ENCODE results near the gene KRT6B. TPM values are rescaled to one million over a fixed set of nuclear protein-coding genes. Genes with fewer than 3 reads are reported as not detected.
A peak's percentile ranks its signal among the peaks of the same experiment; 100 is the strongest.

Gene KRT6B
- total RNA-seq, 1 experiment from 2014 or later, result 7.7 TPM

DNA sequence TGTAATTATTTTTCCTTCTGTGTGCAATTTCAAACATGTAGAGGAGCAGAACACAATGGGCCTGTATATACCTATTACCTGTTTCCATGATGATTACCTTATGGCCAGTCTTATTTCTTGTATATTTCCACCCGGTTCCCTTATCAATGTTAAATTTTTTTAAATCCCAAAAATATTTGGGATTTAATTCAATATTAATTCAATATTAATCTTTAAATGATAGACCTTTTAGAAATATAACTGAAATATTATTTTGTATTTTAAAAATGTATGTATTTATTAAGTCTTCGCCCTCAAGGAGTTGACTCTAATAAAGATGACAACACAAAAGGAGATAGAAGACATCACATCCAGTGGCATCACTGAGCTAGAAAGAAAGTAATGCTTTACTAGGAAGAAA lies 22.3 kb upstream of the KRT6B start:
- ATAC-seq, result no peak
- Histone ChIP-seq H3F3A (ENCODE audit: low read length, unreplicated experiment) (no peaks in the 10 kb centered on the region), H3K36me3 (ENCODE audit: low read depth, low read length) (no peaks in the 10 kb centered on the region), H3K4me1 (ENCODE audit: insufficient read depth, low read length) (no peaks in the 10 kb centered on the region), H3K4me2 (ENCODE audit: low read length) (no peak overlapping the region), H3K79me2 (ENCODE audit: low read length) (no peaks in the 10 kb centered on the region), H3K9ac (ENCODE audit: low read length) (no peak overlapping the region), H2AFZ (ENCODE audit: low read length) (no peak overlapping the region), H3K27me3 (ENCODE audit: low read length) (no peaks in the 10 kb centered on the region), H3K4me3 (ENCODE audit: low read length) (no peak overlapping the region), H3K9me2 (replicated peaks; ENCODE audit: low read length) (no peaks in the 10 kb centered on the region), H3K9me3 (ENCODE audit: low read length) (no peaks in the 10 kb centered on the region), H4K20me1 (ENCODE audit: low read length) (no peaks in the 10 kb centered on the region), H3K27ac (ENCODE audit: low read length) (no peak overlapping the region)
- no TSS peak for BruUV-seq (replicated peaks)
- TF ChIP-seq, protein P1, sequence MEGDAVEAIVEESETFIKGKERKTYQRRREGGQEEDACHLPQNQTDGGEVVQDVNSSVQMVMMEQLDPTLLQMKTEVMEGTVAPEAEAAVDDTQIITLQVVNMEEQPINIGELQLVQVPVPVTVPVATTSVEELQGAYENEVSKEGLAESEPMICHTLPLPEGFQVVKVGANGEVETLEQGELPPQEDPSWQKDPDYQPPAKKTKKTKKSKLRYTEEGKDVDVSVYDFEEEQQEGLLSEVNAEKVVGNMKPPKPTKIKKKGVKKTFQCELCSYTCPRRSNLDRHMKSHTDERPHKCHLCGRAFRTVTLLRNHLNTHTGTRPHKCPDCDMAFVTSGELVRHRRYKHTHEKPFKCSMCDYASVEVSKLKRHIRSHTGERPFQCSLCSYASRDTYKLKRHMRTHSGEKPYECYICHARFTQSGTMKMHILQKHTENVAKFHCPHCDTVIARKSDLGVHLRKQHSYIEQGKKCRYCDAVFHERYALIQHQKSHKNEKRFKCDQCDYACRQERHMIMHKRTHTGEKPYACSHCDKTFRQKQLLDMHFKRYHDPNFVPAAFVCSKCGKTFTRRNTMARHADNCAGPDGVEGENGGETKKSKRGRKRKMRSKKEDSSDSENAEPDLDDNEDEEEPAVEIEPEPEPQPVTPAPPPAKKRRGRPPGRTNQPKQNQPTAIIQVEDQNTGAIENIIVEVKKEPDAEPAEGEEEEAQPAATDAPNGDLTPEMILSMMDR (conservative IDR thresholded peaks at IDR 0.05; ENCODE audit: low read depth, low read length), result no peak
- TF ChIP-seq EZH2phosphoT487 (IDR thresholded peaks at IDR 0.05; ENCODE audit: borderline replicate concordance, low read length) (no peak), EZH2 (IDR thresholded peaks at IDR 0.05; ENCODE audit: low read length, unreplicated experiment) (no peak)
- POLR2A ChIA-PET (ENCODE audit: unreplicated experiment), result no interaction called here
- intact Hi-C loops (cut with micrococcal nuclease), result no loop called here
- DNase-seq, result no peak
- CTCF ChIA-PET, result interaction anchor here (1.0 kb wide), 1 partner anchor 78 kb away, joined by 3 read pairs; no protein-coding TSS in a partner anchor

DNA sequence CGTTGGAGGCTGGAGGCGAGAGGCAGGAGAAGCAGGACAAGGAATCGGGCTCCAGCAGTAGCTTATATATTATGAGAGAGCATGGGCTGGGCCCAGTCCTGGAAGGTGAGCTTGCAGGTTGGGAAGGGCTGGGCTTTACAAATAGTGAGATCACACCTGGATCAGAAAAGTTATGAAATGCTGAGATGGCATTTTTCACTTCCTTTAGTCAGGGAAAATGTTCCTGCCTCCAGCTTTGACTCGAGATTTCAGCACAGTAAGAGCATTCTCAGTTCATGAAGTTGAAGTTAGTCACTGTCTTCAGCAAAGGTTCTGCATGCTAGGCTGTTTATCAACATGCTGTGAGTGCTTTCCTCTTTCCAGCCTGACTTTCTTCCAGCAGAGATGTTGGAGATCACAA lies 21.8 kb upstream of the KRT6B start, which contains the start of gene KRT6C:
Gene KRT6C, minus strand, starts transcription at position 38 of the 400 bp plus-strand sequence. CDS start 68 bp downstream, outside the sequence.
- ATAC-seq, result no peak

DNA sequence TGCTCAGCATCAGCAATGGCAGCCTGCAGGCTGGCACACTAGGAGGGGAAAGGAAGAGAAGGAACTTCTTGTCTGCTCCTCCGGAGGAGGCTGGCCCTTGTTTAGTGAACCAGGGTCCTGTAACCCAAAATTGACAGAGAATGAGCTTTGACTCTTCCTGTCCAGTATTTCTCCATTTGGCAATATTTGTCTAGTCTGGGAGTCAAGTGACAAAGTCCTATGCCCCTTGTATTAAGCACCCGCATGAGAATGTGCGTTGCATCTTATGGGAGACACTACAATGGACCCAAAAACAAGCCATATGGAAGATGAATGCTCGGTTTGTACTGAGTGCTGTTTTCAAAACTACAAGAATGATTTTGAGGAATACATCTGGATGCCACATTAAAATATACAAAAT lies 17.9 kb upstream of the KRT6B start:
- Histone ChIP-seq H3K4me3 (ENCODE audit: low read length) (no peak overlapping the region), H3K9me3 (ENCODE audit: low read length) (no peaks in the 10 kb centered on the region), H3K27ac (ENCODE audit: low read length) (no peak overlapping the region), H3K79me2 (ENCODE audit: low read length) (no peaks in the 10 kb centered on the region), H2AFZ (ENCODE audit: low read length) (no peak overlapping the region), H3F3A (ENCODE audit: low read length, unreplicated experiment) (no peaks in the 10 kb centered on the region), H3K4me2 (ENCODE audit: low read length) (no peak overlapping the region), H3K4me1 (ENCODE audit: insufficient read depth, low read length) (no peaks in the 10 kb centered on the region), H3K36me3 (ENCODE audit: low read depth, low read length) (no peaks in the 10 kb centered on the region), H3K9ac (ENCODE audit: low read length) (no peak overlapping the region), H4K20me1 (ENCODE audit: low read length) (no peaks in the 10 kb centered on the region), H3K9me2 (replicated peaks; ENCODE audit: low read length) (no peaks in the 10 kb centered on the region), H3K27me3 (ENCODE audit: low read length) (no peaks in the 10 kb centered on the region)
- BruUV-seq (replicated peaks), result no TSS peak
- ATAC-seq (no peak), DNase-seq (no peak)
- CTCF ChIA-PET, result no interaction called here
- POLR2A ChIA-PET (ENCODE audit: unreplicated experiment), result no interaction called here
- TF ChIP-seq, protein P1 (conservative IDR thresholded peaks at IDR 0.05; ENCODE audit: low read depth, low read length), result no peak
- TF ChIP-seq EZH2phosphoT487 (IDR thresholded peaks at IDR 0.05; ENCODE audit: borderline replicate concordance, low read length) (no peak), EZH2 (IDR thresholded peaks at IDR 0.05; ENCODE audit: low read length, unreplicated experiment) (no peak)
- intact Hi-C loops (cut with micrococcal nuclease), result no loop called here

More for the DNA sequence above, 21.8 kb upstream of the KRT6B start, which contains the start of gene KRT6C:
- H4K20me1 ChIP-seq (ENCODE audit: low read length), result no peaks in the 10 kb centered on the region
- intact Hi-C loops (cut with micrococcal nuclease), result no loop called here
- TF ChIP-seq EZH2phosphoT487 (IDR thresholded peaks at IDR 0.05; ENCODE audit: borderline replicate concordance, low read length) (no peak), EZH2 (IDR thresholded peaks at IDR 0.05; ENCODE audit: low read length, unreplicated experiment) (no peak)
- TF ChIP-seq, protein P1 (conservative IDR thresholded peaks at IDR 0.05; ENCODE audit: low read depth, low read length), result no peak
- ChIA-PET CTCF (interaction anchor here (1.0 kb wide), 1 partner anchor 78 kb away, joined by 3 read pairs; no protein-coding TSS in a partner anchor), POLR2A (ENCODE audit: unreplicated experiment) (no interaction called here)
- BruUV-seq (replicated peaks), result no TSS peak
- no peaks in the 10 kb centered on the region for H3K9me3 ChIP-seq (ENCODE audit: low read length)
- H3K9ac ChIP-seq (ENCODE audit: low read length), result no peak within 1 kb of the TSS
- no peaks in the 10 kb centered on the region for H3K36me3 ChIP-seq (ENCODE audit: low read depth, low read length)
- no peaks in the 10 kb centered on the region for H3F3A ChIP-seq (ENCODE audit: low read length, unreplicated experiment)
- no peaks in the 10 kb centered on the region for H3K4me1 ChIP-seq (ENCODE audit: insufficient read depth, low read length)
- H3K79me2 ChIP-seq (ENCODE audit: low read length), result no peaks in the 10 kb centered on the region
- no peaks in the 10 kb centered on the region for H3K9me2 ChIP-seq (replicated peaks; ENCODE audit: low read length)
- H3K4me3 ChIP-seq (ENCODE audit: low read length), result no peak within 1 kb of the TSS
- peak; percentile 4 for DNase-seq
- no peaks in the 10 kb centered on the region for H3K27me3 ChIP-seq (ENCODE audit: low read length)
- H3K27ac ChIP-seq (ENCODE audit: low read length), result no peak within 1 kb of the TSS
- H2AFZ ChIP-seq (ENCODE audit: low read length), result no peak within 1 kb of the TSS
- H3K4me2 ChIP-seq (ENCODE audit: low read length), result no peak within 1 kb of the TSS

Measured in PC-3 (cell line).